ENCODE measurements around the gene KLF13. TPM values are rescaled to one million over a fixed set of nuclear protein-coding genes. Genes with fewer than 3 reads are reported as not detected.

KLF13 gene
- total and polyA plus RNA-seq, 3 experiments from 2014 or later = 109 to 147 (median 145) TPM

DNA sequence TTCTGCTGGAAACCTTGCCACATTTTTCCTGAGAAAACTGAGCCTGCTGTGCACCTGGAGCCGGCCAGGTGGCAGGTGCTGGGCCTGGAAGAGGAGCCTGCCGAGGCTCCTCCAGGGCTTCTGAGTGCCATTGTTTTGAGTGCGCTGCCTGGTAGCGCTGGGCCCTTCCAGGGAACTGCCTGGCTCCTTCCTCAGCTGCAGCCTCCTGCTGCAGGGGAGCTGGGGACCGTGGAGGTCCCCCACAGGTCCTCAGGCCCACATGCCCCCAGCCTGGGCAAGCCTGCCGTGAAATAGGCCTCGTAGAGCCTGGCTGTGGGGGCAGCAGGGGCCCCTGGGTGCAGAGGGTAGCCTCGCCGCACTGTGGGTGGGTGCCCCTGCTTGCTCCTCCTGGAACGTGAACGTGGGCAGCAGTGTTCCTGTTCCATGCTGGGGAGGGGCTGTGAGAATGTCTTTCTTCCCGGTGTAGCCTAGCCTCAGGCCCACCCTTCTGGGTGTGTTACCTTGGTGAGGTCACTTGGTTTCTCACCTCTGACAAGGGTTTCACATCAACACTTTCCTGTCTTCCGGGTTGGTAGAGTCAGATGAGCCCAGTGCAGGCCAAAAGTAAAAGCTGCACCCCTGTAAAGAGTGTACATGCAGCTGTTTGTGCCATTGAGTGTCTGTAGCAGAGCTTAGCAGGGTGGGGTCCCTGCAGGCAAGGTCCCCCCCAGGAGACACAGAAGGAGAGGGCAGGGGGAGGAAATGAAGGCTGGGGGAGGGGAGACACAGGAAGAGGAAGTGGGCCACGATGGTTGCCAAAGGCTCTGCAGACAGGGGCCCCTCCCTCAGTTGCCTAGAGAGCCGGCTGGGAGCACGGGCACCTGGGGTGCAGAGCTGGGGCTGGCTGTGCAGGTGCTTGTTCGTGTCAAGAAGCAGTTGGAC, 34.5 kb downstream of the KLF13 start:
- H3K27ac Mint-ChIP-seq = peak overlapping the region; percentile 83 to 99 (median 95)
- Histone ChIP-seq H3K4me1 (ENCODE audit: insufficient read depth, low read length) (peaks cover 99% of the 10 kb centered on the region), H3K9me3 (ENCODE audit: low read length) (no peaks in the 10 kb centered on the region), H3K36me3 (ENCODE audit: insufficient read depth, low read length) (no peaks in the 10 kb centered on the region), H3K27me3 (ENCODE audit: insufficient read depth, low read length, poor library complexity, severe bottlenecking) (no peaks in the 10 kb centered on the region), H3K4me3 (ENCODE audit: low read length) (peak overlapping the region; percentile 62), H3K27ac (ENCODE audit: low read depth, low read length) (peak overlapping the region; percentile 90)
- H3K27me3 Mint-ChIP-seq = peaks cover 0 to 5% of the 10 kb centered on the region in 2 donors
- H3K4me1 Mint-ChIP-seq = peaks cover 97 to 100% (median 99%) of the 10 kb centered on the region in 3 donors
- no peaks in the 10 kb centered on the region for H3K9me3 Mint-ChIP-seq
- H3K4me3 Mint-ChIP-seq = peak overlapping the region; percentile 70 to 86 (median 82)
- ChIA-PET POLR2A (interaction anchor here (0.6 to 12.8 kb wide), 20 partner anchors 9 to 145 kb away, joined by 3 to 145 read pairs (median 5); partner anchors contain the start of gene KLF13), CTCF (interaction anchor here (0.9 to 15.0 kb wide), 18 partner anchors 9 to 128 kb away, joined by 3 to 224 read pairs (median 8); partner anchors contain the start of gene KLF13)
- peaks cover 0 to 35% (median 8%) of the 10 kb centered on the region in 3 donors for H3K36me3 Mint-ChIP-seq
- peak; percentile 68 to 97 (median 96) for DNase-seq

DNA sequence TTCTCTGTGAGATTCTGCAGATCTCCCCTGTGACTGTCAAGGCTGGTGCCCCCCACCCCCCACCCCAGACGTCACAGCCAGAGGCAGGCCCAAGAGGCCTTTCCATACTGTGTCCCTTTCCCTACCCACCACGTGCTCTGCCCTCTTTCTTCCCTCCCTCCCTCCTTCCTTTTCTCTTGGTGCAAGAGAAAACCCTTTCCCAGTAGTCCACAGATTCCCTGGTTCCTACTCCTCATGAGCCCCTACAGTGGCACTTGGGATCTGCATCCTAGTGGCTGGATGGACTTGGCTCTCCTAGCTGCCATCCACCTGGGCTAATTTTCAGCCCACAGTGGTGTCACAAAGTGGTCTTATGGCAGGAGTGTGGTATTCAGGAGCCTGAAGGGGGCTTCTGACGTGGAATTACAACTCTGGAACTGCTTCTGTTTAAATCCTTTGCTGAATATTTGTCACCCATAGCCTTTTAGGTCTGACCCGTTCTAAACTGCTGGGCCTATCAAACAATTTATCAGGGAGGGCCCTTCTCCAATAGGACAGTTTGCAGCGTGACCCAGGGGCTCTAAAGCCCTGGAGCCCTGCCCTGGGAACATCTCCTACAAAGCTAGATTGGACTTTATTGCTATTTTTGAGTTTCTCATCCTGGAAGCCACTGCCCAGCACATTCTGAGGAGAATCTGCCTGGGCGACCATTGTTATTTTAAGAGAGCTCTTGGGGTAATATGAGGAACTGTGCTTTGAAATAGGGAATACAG, 35.3 kb downstream of the KLF13 start:
- Mint-ChIP-seq H3K27me3 (peaks cover 0 to 5% of the 10 kb centered on the region in 2 donors), H3K4me1 (peaks cover 97 to 100% (median 98%) of the 10 kb centered on the region in 3 donors), H3K9me3 (no peaks in the 10 kb centered on the region), H3K27ac (peak overlapping the region; percentile 83 to 99 (median 95)), H3K36me3 (peaks cover 0 to 31% (median 5%) of the 10 kb centered on the region in 3 donors), H3K4me3 (peak overlapping the region; percentile 70 to 86 (median 82))
- CTCF ChIA-PET = interaction anchor here (0.9 to 15.0 kb wide), 22 partner anchors 8 to 162 kb away, joined by 3 to 224 read pairs (median 8); partner anchors contain the start of gene KLF13
- Histone ChIP-seq H3K4me3 (ENCODE audit: low read length) (peak overlapping the region; percentile 62), H3K9me3 (ENCODE audit: low read length) (no peaks in the 10 kb centered on the region), H3K36me3 (ENCODE audit: insufficient read depth, low read length) (no peaks in the 10 kb centered on the region), H3K4me1 (ENCODE audit: insufficient read depth, low read length) (peaks cover 99% of the 10 kb centered on the region), H3K27ac (ENCODE audit: low read depth, low read length) (peak overlapping the region; percentile 90), H3K27me3 (ENCODE audit: insufficient read depth, low read length, poor library complexity, severe bottlenecking) (no peaks in the 10 kb centered on the region)
- DNase-seq = no peak
- POLR2A ChIA-PET = interaction anchor here (0.6 to 12.8 kb wide), 18 partner anchors 10 to 127 kb away, joined by 3 to 145 read pairs (median 5); partner anchors contain the start of gene KLF13

GRCh38 chr15:31362886-31363285, 36.3 kb downstream of the KLF13 start:
- no peaks in the 10 kb centered on the region for H3K27me3 ChIP-seq (ENCODE audit: insufficient read depth, low read length, poor library complexity, severe bottlenecking)
- H3K4me1 ChIP-seq (ENCODE audit: insufficient read depth, low read length) = peaks cover 99% of the 10 kb centered on the region
- peak overlapping the region; percentile 68 to 99 (median 94) for H3K27ac Mint-ChIP-seq
- no peaks in the 10 kb centered on the region for H3K9me3 Mint-ChIP-seq
- ChIA-PET CTCF (interaction anchor here (0.7 to 15.0 kb wide), 15 partner anchors 11 to 163 kb away, joined by 3 to 224 read pairs (median 5); partner anchors contain the start of gene KLF13), POLR2A (interaction anchor here (0.6 to 12.8 kb wide), 6 partner anchors 18 to 126 kb away, joined by 3 to 145 read pairs (median 17); partner anchors contain the start of gene KLF13)
- peak overlapping the region; percentile 20 for H3K4me3 ChIP-seq (ENCODE audit: low read length)
- peaks cover 0 to 26% (median 4%) of the 10 kb centered on the region in 3 donors for H3K36me3 Mint-ChIP-seq
- no peak for DNase-seq
- H3K4me3 Mint-ChIP-seq = peak overlapping the region; percentile 70 to 89 (median 83)
- H3K27me3 Mint-ChIP-seq = peaks cover 0 to 5% of the 10 kb centered on the region in 2 donors
- H3K4me1 Mint-ChIP-seq = peaks cover 97 to 100% (median 98%) of the 10 kb centered on the region in 3 donors
- H3K9me3 ChIP-seq (ENCODE audit: low read length) = no peaks in the 10 kb centered on the region
- H3K36me3 ChIP-seq (ENCODE audit: insufficient read depth, low read length) = no peaks in the 10 kb centered on the region
- H3K27ac ChIP-seq (ENCODE audit: low read depth, low read length) = no peak overlapping the region

DNA sequence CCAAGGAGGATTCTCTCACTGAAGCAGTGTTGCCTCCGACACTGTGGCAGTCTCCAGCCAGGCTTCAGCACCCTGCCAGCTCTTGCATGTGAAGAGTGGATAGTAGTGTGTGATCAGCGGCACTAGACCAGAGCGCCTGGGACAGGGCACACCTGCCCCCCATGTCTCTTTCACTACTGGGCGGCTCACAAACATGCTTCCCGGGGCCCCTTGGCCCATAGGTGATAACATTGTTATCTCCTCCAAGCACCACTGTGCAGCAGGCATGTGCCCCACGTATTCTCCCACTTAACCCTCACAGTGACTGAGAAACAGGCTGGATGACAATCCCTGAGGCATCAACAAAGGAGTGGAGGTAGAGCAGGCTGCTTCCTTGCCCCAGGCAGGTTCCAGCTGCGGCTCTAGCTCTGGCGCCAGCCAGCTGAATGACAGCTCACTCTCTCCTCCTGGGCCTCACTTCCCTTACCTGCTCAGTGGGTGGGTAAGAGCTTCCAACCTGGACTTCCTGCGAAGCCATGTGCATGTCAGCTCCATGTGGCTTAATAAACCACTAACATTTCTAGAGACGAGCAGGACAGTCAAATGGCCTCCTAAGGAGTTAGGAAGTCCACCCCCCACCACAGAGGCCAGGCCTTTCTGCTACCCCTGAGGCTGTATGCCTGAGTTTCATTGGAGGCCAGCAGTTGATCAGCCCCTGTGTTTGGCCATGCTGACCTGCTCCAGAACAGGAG, 37.8 kb downstream of the KLF13 start:
- Histone ChIP-seq H3K9me3 (ENCODE audit: low read length) (no peaks in the 10 kb centered on the region), H3K27me3 (ENCODE audit: insufficient read depth, low read length, poor library complexity, severe bottlenecking) (no peaks in the 10 kb centered on the region), H3K4me3 (ENCODE audit: low read length) (peak overlapping the region; percentile 40), H3K4me1 (ENCODE audit: insufficient read depth, low read length) (peaks cover 99% of the 10 kb centered on the region), H3K36me3 (ENCODE audit: insufficient read depth, low read length) (no peaks in the 10 kb centered on the region), H3K27ac (ENCODE audit: low read depth, low read length) (peak overlapping the region; percentile 28)
- H3K27me3 Mint-ChIP-seq = peaks cover 0 to 5% of the 10 kb centered on the region in 2 donors
- ChIA-PET POLR2A (interaction anchor here (0.6 to 12.8 kb wide), 10 partner anchors 7 to 119 kb away, joined by 3 to 145 read pairs (median 8); partner anchors contain the start of gene KLF13), CTCF (interaction anchor here (1.2 to 15.0 kb wide), 16 partner anchors 13 to 164 kb away, joined by 3 to 224 read pairs (median 21); partner anchors contain the start of gene KLF13)
- H3K9me3 Mint-ChIP-seq = no peaks in the 10 kb centered on the region
- peaks cover 96 to 100% (median 98%) of the 10 kb centered on the region in 3 donors for H3K4me1 Mint-ChIP-seq
- peaks cover under 1 to 19% (median 2%) of the 10 kb centered on the region in 3 donors for H3K36me3 Mint-ChIP-seq
- peak overlapping the region; percentile 83 to 99 (median 94) for H3K27ac Mint-ChIP-seq
- DNase-seq = peak in 1 of 5 donors; percentile 18
- H3K4me3 Mint-ChIP-seq = peak overlapping the region; percentile 70 to 89 (median 83)

- H3K27me3 ChIP-seq (ENCODE audit: insufficient read depth, low read length, poor library complexity, severe bottlenecking) = no peaks in the 10 kb centered on the region
- H3K27ac Mint-ChIP-seq = peak overlapping the region; percentile 90 to 99 (median 97)
- H3K27ac ChIP-seq (ENCODE audit: low read depth, low read length) = peak overlapping the region; percentile 28
- H3K4me3 ChIP-seq (ENCODE audit: low read length) = peak overlapping the region; percentile 40
- H3K36me3 ChIP-seq (ENCODE audit: insufficient read depth, low read length) = no peaks in the 10 kb centered on the region
- peaks cover 96 to 100% (median 98%) of the 10 kb centered on the region in 3 donors for H3K4me1 Mint-ChIP-seq
- peaks cover 7 to 21% (median 8%) of the 10 kb centered on the region in 3 donors for H3K36me3 Mint-ChIP-seq
- H3K27me3 Mint-ChIP-seq = peaks cover 0 to 5% of the 10 kb centered on the region in 2 donors
- H3K9me3 ChIP-seq (ENCODE audit: low read length) = no peaks in the 10 kb centered on the region
- H3K4me1 ChIP-seq (ENCODE audit: insufficient read depth, low read length) = peaks cover 99% of the 10 kb centered on the region
- DNase-seq = no peak
- peaks cover 0 to 3% (median 0%) of the 10 kb centered on the region in 5 donors for H3K9me3 Mint-ChIP-seq
- ChIA-PET CTCF (interaction anchor here (0.7 to 15.0 kb wide), 29 partner anchors 11 to 165 kb away, joined by 3 to 224 read pairs (median 8); partner anchors contain the start of gene KLF13), POLR2A (interaction anchor here (0.7 to 12.8 kb wide), 16 partner anchors 8 to 122 kb away, joined by 3 to 145 read pairs (median 7); partner anchors contain the start of gene KLF13)
- H3K4me3 Mint-ChIP-seq = peak overlapping the region; percentile 70 to 95 (median 86)
Measured at GRCh38 chr15:31365032-31365654, 38.5 kb downstream of the KLF13 start.

GRCh38 chr15:31365655-31366127, 39.1 kb downstream of the KLF13 start:
- peak overlapping the region; percentile 70 to 95 (median 86) for H3K4me3 Mint-ChIP-seq
- ChIA-PET POLR2A (interaction anchor here (0.7 to 12.8 kb wide), 15 partner anchors 9 to 122 kb away, joined by 3 to 145 read pairs (median 7); partner anchors contain the start of gene KLF13), CTCF (interaction anchor here (0.7 to 15.0 kb wide), 33 partner anchors 11 to 165 kb away, joined by 3 to 224 read pairs (median 7); partner anchors contain the start of gene KLF13)
- Histone ChIP-seq H3K4me1 (ENCODE audit: insufficient read depth, low read length) (peaks cover 99% of the 10 kb centered on the region), H3K4me3 (ENCODE audit: low read length) (no peak overlapping the region), H3K27ac (ENCODE audit: low read depth, low read length) (peak overlapping the region; percentile 33), H3K36me3 (ENCODE audit: insufficient read depth, low read length) (no peaks in the 10 kb centered on the region), H3K9me3 (ENCODE audit: low read length) (no peaks in the 10 kb centered on the region), H3K27me3 (ENCODE audit: insufficient read depth, low read length, poor library complexity, severe bottlenecking) (no peaks in the 10 kb centered on the region)
- peak overlapping the region; percentile 90 to 99 (median 97) for H3K27ac Mint-ChIP-seq
- DNase-seq = peak; percentile 67 to 88 (median 82)
- H3K27me3 Mint-ChIP-seq = peaks cover 0 to 5% of the 10 kb centered on the region in 2 donors
- peaks cover 7 to 22% (median 9%) of the 10 kb centered on the region in 3 donors for H3K36me3 Mint-ChIP-seq
- peaks cover 96 to 100% (median 98%) of the 10 kb centered on the region in 3 donors for H3K4me1 Mint-ChIP-seq
- H3K9me3 Mint-ChIP-seq = peaks cover 0 to 3% (median 0%) of the 10 kb centered on the region in 5 donors
